Coronary artery (tissue), 2 donors: ENCODE data around the gene GRIK2.

Source experiments
- DNase-seq: peaks from one replicate; pipeline ENCODE4 v3.0.0-alpha.2; 2017; ENCODE audit warnings: low spot score
- H3K27ac ChIP-seq, 2 donors: fragments of 200-600 bp; sonication (generic); one replicate each; pipeline ENCODE4 v1.5.1; 2016 to 2019
- H3K4me3 ChIP-seq: fragments of 200-600 bp; sonication (generic); 2 replicates; pipeline ENCODE4 v1.5.1; 2016; ENCODE audit warnings: mild to moderate bottlenecking, moderate library complexity
- CTCF ChIP-seq: fragments of 200-600 bp; sonication (generic); IDR thresholded peaks from one replicate; pipeline ENCODE4 v1.5.1; 2019; ENCODE audit warnings: antibody characterized with exemption

Gene GRIK2

GRCh38 chr6:101543796-101544195 is 150.3 kb downstream of the GRIK2 start:
- no peak overlapping the region for H3K27ac ChIP-seq
- DNase-seq, result no peak
- no peak overlapping the region for H3K4me3 ChIP-seq
- no peak for TF ChIP-seq CTCF

- H3K4me3 ChIP-seq, result no peak overlapping the region
- no peak for TF ChIP-seq CTCF
Observed at GRCh38 chr6:101544286-101544685, 150.8 kb downstream of the GRIK2 start.

GRCh38 chr6:101545191-101545590 is 151.7 kb downstream of the GRIK2 start:
- no peak for DNase-seq
- Histone ChIP-seq H3K4me3 (no peak overlapping the region), H3K27ac (no peak overlapping the region)
- no peak for TF ChIP-seq CTCF

More at GRCh38 chr6:101544286-101544685, 150.8 kb downstream of the GRIK2 start:
- H3K27ac ChIP-seq, result no peak overlapping the region
- DNase-seq, result no peak

GRCh38 chr6:101550451-101550850 is 156.9 kb downstream of the GRIK2 start:
- DNase-seq, result no peak
- H3K27ac ChIP-seq, result no peak overlapping the region
- no peak for TF ChIP-seq CTCF
- no peak overlapping the region for H3K4me3 ChIP-seq

GRCh38 chr6:101554231-101554630 is 160.7 kb downstream of the GRIK2 start:
- Histone ChIP-seq H3K4me3 (no peak overlapping the region), H3K27ac (no peak overlapping the region)
- DNase-seq, result no peak
- TF ChIP-seq CTCF, result no peak

GRCh38 chr6:101558712-101559111 is 165.2 kb downstream of the GRIK2 start:
- DNase-seq, result no peak
- no peak for TF ChIP-seq CTCF
- no peak overlapping the region for H3K4me3 ChIP-seq

GRCh38 chr6:101572627-101573026 is 179.1 kb downstream of the GRIK2 start:
- TF ChIP-seq CTCF, result no peak
- no peak overlapping the region for H3K27ac ChIP-seq
- no peak overlapping the region for H3K4me3 ChIP-seq
- no peak for DNase-seq

More at GRCh38 chr6:101558712-101559111, 165.2 kb downstream of the GRIK2 start:
- H3K27ac ChIP-seq, result no peak overlapping the region
